ENCODE data around the gene ATP10B. TPM values are rescaled to one million over a fixed set of nuclear protein-coding genes. Genes with fewer than 3 reads are reported as not detected.

The ATP10B gene
- total and polyA plus RNA-seq, 2 of the 13 experiments (the other 11 are each of a cell fraction or from before 2014, with no cell fraction given), result not detected

DNA sequence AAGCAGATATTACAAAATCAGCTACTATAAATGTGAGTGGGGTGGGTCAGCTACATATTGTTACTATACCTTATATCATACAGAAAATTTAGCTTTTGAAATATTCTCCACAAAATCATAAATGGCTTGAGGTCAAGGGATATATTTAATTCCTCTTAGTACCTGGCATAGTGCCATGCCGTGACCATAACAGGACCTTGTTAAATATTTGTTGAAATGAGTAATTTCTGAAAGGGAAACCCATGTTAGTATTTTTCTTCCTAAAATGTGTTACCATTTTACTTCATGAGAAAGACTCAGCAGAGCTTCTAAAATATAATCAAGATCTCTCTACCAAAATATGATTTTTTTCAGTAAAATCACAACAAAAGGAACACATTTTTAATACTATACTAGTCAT is 14.8 kb downstream of the ATP10B start (continued):
- no peak for TF ChIP-seq RERE (CRISPR knock-in tag; IDR thresholded peaks at IDR 0.05; ENCODE audit: low read depth)
- no peak for TF ChIP-seq ZFP62 (CRISPR knock-in tag; IDR thresholded peaks at IDR 0.05)
- no peak for TF ChIP-seq ZNF337 (CRISPR knock-in tag; IDR thresholded peaks at IDR 0.05; ENCODE audit: borderline replicate concordance, low read depth)
- no peak for TF ChIP-seq ZFP82 (CRISPR knock-in tag; IDR thresholded peaks at IDR 0.05; ENCODE audit: borderline replicate concordance)
- TF ChIP-seq, protein P1, sequence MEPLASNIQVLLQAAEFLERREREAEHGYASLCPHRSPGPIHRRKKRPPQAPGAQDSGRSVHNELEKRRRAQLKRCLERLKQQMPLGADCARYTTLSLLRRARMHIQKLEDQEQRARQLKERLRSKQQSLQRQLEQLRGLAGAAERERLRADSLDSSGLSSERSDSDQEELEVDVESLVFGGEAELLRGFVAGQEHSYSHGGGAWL (CRISPR knock-in tag; IDR thresholded peaks at IDR 0.05), result no peak
- no peak for TF ChIP-seq POGZ (CRISPR knock-in tag; IDR thresholded peaks at IDR 0.05)
- TF ChIP-seq, protein P2, sequence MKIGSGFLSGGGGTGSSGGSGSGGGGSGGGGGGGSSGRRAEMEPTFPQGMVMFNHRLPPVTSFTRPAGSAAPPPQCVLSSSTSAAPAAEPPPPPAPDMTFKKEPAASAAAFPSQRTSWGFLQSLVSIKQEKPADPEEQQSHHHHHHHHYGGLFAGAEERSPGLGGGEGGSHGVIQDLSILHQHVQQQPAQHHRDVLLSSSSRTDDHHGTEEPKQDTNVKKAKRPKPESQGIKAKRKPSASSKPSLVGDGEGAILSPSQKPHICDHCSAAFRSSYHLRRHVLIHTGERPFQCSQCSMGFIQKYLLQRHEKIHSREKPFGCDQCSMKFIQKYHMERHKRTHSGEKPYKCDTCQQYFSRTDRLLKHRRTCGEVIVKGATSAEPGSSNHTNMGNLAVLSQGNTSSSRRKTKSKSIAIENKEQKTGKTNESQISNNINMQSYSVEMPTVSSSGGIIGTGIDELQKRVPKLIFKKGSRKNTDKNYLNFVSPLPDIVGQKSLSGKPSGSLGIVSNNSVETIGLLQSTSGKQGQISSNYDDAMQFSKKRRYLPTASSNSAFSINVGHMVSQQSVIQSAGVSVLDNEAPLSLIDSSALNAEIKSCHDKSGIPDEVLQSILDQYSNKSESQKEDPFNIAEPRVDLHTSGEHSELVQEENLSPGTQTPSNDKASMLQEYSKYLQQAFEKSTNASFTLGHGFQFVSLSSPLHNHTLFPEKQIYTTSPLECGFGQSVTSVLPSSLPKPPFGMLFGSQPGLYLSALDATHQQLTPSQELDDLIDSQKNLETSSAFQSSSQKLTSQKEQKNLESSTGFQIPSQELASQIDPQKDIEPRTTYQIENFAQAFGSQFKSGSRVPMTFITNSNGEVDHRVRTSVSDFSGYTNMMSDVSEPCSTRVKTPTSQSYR (CRISPR knock-in tag; IDR thresholded peaks at IDR 0.05; ENCODE audit: borderline replicate concordance), result no peak
- no peak for TF ChIP-seq BRCA1 (CRISPR knock-in tag; IDR thresholded peaks at IDR 0.05)
